Lower leg skin (tissue), 4 donors: ENCODE measurements around the gene TTR. TPM values are rescaled to one million over a fixed set of nuclear protein-coding genes. Genes with fewer than 3 reads are reported as not detected.

Source experiments
- DNase-seq, 2 donors: peaks; one replicate each; pipeline ENCODE4 v3.0.0-alpha.2; 2019; ENCODE audit warnings: low spot score in 2 of 2
- H3K4me3 ChIP-seq: fragments of 200-600 bp; sonication (generic); 2 replicates; pipeline ENCODE4 v1.5.1; 2017; ENCODE audit warnings: mild to moderate bottlenecking, low read depth; ENCODE audit not compliant: poor library complexity, severe bottlenecking
- POLR2A ChIP-seq, 2 donors: fragments of 450-650 bp; IDR thresholded peaks; one replicate each; pipeline ENCODE4 v1.6.1; 2016 to 2017; ENCODE audit warnings: antibody characterized with exemption in 2 of 2, mild to moderate bottlenecking in 1 of 2, moderate library complexity in 1 of 2
- WGBS, 2 donors: methylation state at CpG; one replicate each; pipeline ENCODE4 v1.1.5; 2018; 5-methylcytosine and 5-hydroxymethylcytosine counted together
- intact Hi-C: fragments of 100-400 bp; cut with DNase I; formaldehyde crosslinking; loops from one replicate; pipeline ENCODE4 v1.15.0; 2023; ENCODE audit warnings: low total_unique reads
- total RNA-seq, 4 donors: library from RNA; depleted of rRNA; stranded (reverse); fragments of >200 nt; gene quantifications; one replicate each; pipeline ENCODE4 v1.1.0, GENCODE V29; 2016
- TF ChIP-seq, protein P1 (sequence below), 3 donors: fragments of 450-650 bp; IDR thresholded peaks; one replicate each; pipeline ENCODE4 v1.5.1; 2016; ENCODE audit warnings: antibody characterized with exemption in 3 of 3, mild to moderate bottlenecking in 3 of 3, moderate library complexity in 2 of 3

TTR gene
- total RNA-seq, 4 donors from 2014 or later: not detected

- H3K4me3 ChIP-seq: no peak overlapping the region
- 88 to 94% methylated on average over 2 of the region's 2 CpGs for WGBS, 2 donors
- intact Hi-C loops: no loop called here
- TF ChIP-seq, protein P1, sequence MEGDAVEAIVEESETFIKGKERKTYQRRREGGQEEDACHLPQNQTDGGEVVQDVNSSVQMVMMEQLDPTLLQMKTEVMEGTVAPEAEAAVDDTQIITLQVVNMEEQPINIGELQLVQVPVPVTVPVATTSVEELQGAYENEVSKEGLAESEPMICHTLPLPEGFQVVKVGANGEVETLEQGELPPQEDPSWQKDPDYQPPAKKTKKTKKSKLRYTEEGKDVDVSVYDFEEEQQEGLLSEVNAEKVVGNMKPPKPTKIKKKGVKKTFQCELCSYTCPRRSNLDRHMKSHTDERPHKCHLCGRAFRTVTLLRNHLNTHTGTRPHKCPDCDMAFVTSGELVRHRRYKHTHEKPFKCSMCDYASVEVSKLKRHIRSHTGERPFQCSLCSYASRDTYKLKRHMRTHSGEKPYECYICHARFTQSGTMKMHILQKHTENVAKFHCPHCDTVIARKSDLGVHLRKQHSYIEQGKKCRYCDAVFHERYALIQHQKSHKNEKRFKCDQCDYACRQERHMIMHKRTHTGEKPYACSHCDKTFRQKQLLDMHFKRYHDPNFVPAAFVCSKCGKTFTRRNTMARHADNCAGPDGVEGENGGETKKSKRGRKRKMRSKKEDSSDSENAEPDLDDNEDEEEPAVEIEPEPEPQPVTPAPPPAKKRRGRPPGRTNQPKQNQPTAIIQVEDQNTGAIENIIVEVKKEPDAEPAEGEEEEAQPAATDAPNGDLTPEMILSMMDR (IDR thresholded peaks at IDR 0.05): no peak
- TF ChIP-seq POLR2A (IDR thresholded peaks at IDR 0.05): no peak
- no peak for DNase-seq
These were observed 12.3 kb upstream of the TTR start for GRCh38 chr18:31579375-31579774.

- no peak for DNase-seq
- TF ChIP-seq POLR2A (IDR thresholded peaks at IDR 0.05): no peak
- 8 to 16% methylated on average over 4 of the region's 4 CpGs for WGBS, 2 donors
- H3K4me3 ChIP-seq: no peak overlapping the region
- intact Hi-C loops: no loop called here
These were observed 10.0 kb upstream of the TTR start for GRCh38 chr18:31581498-31582197.

DNA sequence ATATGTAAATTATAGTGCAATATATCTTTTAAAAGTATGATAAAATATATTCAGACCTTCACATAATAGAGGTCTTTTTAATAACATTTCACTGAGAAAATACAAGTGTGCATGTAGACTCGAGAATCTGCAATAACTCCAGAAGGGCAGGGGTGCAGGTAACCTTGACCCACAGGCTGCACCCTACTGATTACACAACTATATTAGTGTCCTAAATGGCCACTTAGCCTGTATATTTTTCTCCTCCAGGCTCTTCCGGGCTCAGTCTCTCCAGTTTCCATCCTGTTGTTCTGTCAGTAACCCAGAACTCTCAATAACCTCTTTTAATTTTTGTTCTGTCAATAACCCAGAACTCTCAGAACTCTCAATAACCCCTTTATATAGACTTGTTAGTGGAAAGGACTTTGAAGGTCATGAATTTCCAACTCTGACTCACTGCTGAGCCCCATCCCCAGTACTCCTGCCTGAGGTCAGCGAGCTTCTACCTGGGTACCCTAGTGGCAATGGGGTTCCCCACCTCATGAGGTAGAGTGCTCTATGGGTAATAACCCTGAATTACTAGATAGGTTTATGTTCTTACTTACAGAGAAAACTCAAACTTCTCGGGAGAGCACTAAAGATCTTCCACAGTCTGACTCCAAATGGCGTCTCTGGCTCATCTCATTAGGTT lies 8.4 kb upstream of the TTR start:
- no peak for DNase-seq
- WGBS, 2 donors: 91 to 92% methylated on average over 5 of the region's 5 CpGs
- intact Hi-C loops: no loop called here
- no peak overlapping the region for H3K4me3 ChIP-seq
- TF ChIP-seq POLR2A (IDR thresholded peaks at IDR 0.05): no peak

DNA sequence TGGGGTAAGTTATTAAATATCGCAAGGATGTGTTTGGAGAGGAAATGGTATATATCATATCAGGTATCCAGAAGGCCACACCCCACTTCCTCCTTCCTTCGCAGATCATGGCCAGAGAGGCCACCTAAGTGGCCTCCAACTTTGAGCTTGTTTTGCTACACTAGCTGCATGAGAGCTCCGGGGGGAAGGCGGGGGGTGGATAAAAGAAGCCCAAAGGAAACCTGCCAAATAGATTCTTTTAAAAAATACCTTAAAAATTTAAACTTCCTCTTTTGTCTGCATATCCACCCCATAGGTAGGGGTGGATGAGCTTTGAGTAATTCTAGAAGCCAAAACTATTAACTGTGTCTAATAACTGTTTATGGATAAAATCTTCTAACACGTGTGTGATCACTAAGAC lies 5.7 kb upstream of the TTR start:
- no peak overlapping the region for H3K4me3 ChIP-seq
- TF ChIP-seq, protein P1 (IDR thresholded peaks at IDR 0.05): no peak
- no peak for TF ChIP-seq POLR2A (IDR thresholded peaks at IDR 0.05)
- intact Hi-C loops: no loop called here
- 89 to 90% methylated on average over 5 of the region's 5 CpGs for WGBS, 2 donors
- DNase-seq: no peak

- TF ChIP-seq, protein P1 (IDR thresholded peaks at IDR 0.05): no peak
- TF ChIP-seq POLR2A (IDR thresholded peaks at IDR 0.05): no peak
- intact Hi-C loops: no loop called here
- no peak for DNase-seq
- 91 to 93% methylated on average over 5 of the region's 5 CpGs for WGBS, 2 donors
- no peak overlapping the region for H3K4me3 ChIP-seq
These were observed 5.1 kb upstream of the TTR start for GRCh38 chr18:31586616-31587015.

DNA sequence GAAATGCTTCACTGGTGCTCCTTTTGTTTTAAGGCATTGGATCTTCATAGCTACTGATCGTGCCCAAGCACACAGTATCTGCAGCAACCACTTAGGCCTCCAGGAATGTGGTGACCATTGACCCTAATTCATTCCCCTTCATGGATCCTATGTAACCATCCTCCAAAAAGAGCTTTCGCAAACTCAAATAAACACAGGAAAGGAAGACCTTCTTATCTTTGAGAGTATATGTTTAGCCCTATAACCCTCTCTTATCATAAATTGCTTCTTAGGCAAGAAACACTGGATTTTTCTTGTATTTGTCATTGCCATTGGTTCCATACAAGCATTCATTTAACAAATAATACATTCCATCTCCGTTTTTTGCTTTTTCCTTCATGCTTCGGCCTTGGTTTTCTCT lies 4.1 kb upstream of the TTR start:
- WGBS, 2 donors: 95 to 98% methylated on average over 4 of the region's 4 CpGs
- no peak for DNase-seq
- no peak overlapping the region for H3K4me3 ChIP-seq
- intact Hi-C loops: no loop called here
- TF ChIP-seq, protein P1 (IDR thresholded peaks at IDR 0.05): no peak
- no peak for TF ChIP-seq POLR2A (IDR thresholded peaks at IDR 0.05)
